Peyer's patch (tissue), 4 donors: ENCODE results near the gene THBD.

Experiments used
- POLR2A ChIP-seq, 2 donors: fragments of 450-650 bp; IDR thresholded peaks; one replicate each; pipeline ENCODE4 v1.5.1; 2017; ENCODE audit warnings: antibody characterized with exemption in 2 of 2, mild to moderate bottlenecking in 2 of 2, moderate library complexity in 2 of 2
- TF ChIP-seq, protein P1 (sequence below), 6 experiments: fragments of 450-650 bp in 4 of 6; fragments of 200-600 bp in 2 of 6; sonication (generic) in 1 of 6; IDR thresholded peaks; one replicate each; pipeline ENCODE4 v1.5.1; 2017 to 2019; ENCODE audit warnings: antibody characterized with exemption in 6 of 6, mild to moderate bottlenecking in 3 of 6, moderate library complexity in 1 of 6

DNA sequence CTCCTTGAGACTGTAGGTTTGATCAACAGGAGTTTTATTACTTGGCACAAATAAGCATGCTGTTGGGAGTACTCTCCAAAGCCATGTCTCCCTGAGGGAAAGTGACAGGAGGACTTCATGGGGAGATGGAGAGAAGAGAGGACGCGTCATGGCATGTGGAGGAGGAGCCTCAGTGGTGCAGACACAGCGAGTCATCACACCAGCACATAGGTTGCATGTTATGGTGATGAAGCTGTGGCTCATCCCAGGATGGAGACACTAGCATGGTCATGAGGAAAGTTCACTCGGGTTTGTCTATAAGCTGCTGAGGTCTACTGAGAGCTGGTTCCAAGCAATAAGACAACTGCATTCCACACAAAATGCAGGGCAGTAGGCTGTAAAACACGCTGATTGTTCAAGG is 27.5 kb downstream of the THBD start:
- TF ChIP-seq POLR2A (IDR thresholded peaks at IDR 0.05), result no peak
- TF ChIP-seq, protein P1, sequence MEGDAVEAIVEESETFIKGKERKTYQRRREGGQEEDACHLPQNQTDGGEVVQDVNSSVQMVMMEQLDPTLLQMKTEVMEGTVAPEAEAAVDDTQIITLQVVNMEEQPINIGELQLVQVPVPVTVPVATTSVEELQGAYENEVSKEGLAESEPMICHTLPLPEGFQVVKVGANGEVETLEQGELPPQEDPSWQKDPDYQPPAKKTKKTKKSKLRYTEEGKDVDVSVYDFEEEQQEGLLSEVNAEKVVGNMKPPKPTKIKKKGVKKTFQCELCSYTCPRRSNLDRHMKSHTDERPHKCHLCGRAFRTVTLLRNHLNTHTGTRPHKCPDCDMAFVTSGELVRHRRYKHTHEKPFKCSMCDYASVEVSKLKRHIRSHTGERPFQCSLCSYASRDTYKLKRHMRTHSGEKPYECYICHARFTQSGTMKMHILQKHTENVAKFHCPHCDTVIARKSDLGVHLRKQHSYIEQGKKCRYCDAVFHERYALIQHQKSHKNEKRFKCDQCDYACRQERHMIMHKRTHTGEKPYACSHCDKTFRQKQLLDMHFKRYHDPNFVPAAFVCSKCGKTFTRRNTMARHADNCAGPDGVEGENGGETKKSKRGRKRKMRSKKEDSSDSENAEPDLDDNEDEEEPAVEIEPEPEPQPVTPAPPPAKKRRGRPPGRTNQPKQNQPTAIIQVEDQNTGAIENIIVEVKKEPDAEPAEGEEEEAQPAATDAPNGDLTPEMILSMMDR (IDR thresholded peaks at IDR 0.05), result no peak
